C1 segment of cervical spinal cord (tissue), 14 donors: ENCODE measurements around the gene ATAD3B.
"Not testable (repeated sequence)": the region's sequence is repeated elsewhere in the genome, so short reads cannot be mapped to it uniquely, and the experiment has no call there.

Experiments used
- DNase-seq, 14 donors: peaks; one replicate each; lab custom pipeline; 2025; lab: John Stamatoyannopoulos, UW

Gene ATAD3B

DNA sequence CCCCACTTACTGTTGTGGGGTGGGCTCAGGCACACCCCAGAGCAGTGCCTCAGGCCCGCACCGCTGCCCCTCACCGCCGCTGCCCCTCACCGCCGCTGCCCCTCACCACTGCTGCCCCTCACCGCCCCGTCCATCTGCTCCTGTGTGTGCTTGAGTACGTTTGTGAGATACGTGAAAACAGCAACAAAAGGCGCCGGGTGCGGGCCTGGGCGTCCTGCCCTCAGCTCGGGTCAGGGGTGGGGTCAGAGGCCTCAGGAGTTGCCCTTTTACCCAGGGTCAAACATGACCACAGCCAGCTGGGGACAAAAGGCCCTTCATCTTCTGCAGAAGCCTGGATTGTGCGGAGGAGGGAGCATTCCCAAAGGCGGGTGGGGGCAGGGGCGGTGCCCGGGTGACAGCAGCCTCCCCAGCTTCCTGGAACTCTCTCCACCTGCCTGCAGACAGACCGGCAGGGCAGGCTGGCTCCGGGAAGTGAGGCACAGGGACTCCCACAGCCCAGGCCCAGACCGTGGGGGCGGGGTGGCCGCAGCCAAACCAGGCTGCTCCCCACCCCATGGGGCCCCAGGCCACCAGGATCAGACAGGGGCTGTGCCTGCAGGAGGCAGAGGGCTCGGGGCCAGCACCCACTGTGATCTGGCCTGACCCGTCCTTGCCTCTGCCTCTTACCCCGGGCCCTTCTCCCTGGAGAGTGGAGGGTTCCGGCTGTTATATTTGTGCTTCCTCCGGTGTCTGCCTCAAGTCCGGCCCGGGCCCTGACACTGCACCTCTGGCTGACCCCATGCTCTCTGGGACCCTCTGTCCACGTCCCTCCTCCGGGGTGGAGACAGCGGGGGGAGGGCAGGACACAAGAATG is 38.4 kb upstream of the ATAD3B start:
- peak in 10 of 14 donors; percentile 46 to 92 (median 68) for DNase-seq

DNA sequence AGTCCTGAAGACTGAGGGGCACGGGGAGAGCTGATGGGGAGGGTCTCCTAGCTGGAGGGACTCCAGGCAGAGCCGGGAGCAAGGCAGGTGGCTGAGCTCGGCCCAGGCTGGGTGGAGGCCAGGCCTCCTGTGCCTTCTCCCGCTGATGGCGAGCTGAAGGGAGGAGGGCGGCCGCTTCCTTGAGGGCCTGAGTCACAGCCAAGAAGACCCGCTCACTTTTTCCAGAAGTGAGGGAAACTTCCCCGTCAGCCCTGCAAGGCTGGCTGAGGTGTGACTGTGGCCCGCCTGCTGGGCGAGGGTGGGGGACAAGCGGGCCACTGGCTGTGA is 37.8 kb upstream of the ATAD3B start:
- peak in 5 of 14 donors; percentile 35 to 75 (median 58) for DNase-seq

GRCh38 chr1:1434131-1434823 is 37.3 kb upstream of the ATAD3B start:
- DNase-seq = peak in 12 of 14 donors; percentile 14 to 81 (median 64)

DNA sequence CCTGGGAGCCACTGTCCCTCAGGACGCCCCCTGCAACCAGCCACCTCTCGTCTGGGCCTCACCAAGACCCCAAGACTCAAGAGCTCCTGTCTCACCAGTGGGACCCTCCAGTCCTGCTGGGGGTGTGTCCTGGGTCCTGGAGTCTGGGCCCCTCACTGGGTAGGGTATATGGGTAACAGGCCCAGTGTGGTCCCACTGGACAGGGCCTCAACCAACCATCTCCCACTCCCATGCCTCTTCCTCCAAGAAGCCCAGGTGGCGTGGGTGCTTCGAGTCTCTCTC is 36.8 kb upstream of the ATAD3B start:
- DNase-seq = no peak

DNA sequence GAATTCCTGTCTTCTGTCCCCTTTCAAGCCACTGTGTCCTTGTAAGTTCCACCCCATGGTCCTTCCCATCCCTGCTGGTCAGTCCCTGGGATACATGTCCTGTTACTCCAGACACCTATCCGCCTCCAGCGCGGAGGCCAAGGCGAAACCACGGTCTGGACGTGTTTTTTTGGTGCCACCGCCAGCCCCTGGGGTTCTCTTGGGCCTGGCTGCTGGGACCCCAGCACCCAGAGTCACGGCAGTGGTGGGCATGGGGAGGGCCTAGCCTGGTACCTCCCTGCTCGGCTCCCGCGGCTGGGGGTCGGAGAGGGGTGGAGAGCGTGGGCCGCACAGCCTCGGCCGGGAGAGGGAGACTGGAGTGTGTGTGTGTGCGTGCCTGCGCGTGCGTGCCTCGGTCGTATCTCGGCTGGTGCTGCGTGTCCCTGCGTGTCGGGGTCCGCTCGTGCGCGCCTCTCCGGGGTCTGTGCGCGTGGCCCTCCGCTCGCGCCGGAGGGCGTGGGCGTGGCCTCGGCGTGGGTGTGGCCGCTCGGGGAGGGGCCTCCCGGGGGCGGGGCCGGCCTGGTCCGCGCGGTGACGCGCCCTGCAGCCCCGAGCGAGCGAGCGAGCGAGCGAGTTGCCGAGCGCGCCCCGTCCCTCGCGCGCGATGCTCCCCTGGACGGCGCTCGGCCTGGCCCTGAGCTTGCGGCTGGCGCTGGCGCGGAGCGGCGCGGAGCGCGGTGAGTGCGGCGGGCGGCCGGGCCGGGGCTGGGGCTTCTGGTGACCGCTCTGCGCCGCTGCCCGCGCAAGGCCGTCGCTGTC is 36.3 kb upstream of the ATAD3B start, which contains the start of gene VWA1:
Gene VWA1 (plus strand): TSS at position 585 of the 798 bp plus-strand sequence. CDS start 59 bp downstream, at position 644.
- DNase-seq = peak in 8 of 14 donors; percentile 32 to 78 (median 54)

DNA sequence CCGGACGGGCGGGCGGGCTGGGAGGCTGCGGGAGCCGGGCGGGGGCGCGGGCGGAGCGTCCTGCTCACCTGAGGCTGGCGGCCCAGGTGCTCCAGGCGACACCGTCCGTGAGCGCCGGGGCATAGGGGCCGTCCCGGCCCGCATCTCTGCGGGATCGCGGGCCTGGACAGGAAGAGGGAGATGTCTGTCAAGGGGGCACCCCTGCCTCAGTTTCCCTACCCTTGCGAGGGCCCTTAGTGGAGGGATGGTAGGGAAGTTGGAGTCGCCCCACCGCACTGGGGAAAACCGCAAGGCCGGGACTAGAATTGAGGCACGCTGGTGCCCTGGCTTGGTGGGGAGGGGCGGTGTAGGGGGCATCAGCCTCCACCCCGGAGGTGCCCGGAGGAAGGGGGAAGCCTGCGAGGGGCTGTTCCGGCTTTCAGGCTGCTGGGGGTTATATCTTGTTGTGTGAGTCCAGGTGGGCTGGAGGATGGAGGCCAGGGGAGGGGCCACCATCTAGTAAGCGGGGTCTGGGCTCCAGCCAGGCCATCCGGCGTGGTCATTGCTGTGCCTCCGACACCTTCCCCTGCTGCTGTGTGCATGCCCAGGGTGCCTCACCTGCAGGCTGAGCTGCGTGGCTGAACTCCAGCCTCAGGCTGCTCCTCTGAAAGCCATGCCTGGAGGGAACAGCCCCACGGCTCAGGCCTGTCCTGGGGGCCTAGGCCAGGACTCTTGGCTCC is 35.5 kb upstream of the ATAD3B start:
- DNase-seq = no peak

DNA sequence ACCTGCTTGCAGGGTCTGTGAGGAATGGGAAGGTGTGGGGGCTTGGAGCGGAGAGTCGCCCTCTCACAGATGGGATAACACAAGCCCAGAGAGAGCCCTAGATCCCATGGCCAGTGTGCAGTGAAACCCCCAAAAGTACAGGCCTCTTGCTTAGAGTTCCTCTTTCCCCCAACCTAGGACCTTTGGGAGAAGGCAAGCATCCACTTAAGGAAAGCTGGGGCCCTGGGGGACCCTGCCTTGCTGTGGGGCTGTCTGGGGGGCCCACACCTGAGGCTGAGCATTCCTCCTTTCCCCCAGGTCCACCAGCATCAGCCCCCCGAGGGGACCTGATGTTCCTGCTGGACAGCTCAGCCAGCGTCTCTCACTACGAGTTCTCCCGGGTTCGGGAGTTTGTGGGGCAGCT is 34.9 kb upstream of the ATAD3B start:
- no peak for DNase-seq

DNA sequence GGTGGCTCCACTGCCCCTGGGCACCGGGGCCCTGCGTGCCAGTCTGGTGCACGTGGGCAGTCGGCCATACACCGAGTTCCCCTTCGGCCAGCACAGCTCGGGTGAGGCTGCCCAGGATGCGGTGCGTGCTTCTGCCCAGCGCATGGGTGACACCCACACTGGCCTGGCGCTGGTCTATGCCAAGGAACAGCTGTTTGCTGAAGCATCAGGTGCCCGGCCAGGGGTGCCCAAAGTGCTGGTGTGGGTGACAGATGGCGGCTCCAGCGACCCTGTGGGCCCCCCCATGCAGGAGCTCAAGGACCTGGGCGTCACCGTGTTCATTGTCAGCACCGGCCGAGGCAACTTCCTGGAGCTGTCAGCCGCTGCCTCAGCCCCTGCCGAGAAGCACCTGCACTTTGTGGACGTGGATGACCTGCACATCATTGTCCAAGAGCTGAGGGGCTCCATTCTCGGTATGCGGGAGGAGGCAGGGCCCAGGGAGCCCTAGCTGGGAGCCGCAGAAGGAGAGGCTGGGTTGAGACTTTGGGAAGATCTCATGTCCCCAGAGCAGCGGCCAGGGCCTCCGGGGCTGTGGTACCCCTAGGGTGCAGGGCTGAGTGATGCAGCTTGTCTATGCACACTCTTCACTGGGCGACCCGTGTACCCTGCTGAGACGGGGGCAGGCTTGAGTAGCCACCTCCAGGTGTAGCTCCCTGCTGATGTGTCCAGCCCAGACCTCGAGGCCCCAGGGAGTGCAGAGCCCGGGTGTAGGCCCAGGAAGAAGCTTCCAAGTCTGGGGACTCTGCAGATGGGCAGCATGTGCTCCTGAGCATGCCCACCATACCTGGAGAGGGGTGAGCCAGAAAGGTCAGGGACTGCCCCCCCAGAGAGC is 34.3 kb upstream of the ATAD3B start:
- DNase-seq = no peak

DNA sequence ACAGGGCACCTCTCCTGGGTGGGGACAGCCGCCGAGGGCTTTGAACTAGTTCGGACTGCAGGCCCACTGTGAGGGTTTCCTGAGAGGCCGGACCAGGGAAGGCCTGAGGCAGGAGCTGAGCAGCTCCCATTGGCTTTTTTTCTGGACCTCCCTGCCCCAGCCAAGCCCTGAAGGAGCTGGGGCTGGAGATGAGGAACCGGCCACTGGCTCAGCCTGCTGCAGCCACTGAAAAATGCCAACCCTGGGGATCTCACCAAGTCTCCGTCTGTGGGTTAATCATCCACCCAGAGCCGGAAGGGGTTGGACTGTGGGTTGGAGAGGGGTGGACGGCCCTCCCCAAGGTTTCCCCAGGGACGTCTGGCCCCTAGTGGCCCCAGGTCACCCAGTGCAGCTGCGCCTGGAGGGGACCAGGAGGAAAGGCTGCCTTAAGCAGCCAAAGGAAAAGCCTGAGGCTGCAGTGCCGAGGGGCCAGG is 33.6 kb upstream of the ATAD3B start:
- no peak for DNase-seq

GRCh38 chr1:1438531-1439381 is 32.8 kb upstream of the ATAD3B start:
- DNase-seq = no peak

DNA sequence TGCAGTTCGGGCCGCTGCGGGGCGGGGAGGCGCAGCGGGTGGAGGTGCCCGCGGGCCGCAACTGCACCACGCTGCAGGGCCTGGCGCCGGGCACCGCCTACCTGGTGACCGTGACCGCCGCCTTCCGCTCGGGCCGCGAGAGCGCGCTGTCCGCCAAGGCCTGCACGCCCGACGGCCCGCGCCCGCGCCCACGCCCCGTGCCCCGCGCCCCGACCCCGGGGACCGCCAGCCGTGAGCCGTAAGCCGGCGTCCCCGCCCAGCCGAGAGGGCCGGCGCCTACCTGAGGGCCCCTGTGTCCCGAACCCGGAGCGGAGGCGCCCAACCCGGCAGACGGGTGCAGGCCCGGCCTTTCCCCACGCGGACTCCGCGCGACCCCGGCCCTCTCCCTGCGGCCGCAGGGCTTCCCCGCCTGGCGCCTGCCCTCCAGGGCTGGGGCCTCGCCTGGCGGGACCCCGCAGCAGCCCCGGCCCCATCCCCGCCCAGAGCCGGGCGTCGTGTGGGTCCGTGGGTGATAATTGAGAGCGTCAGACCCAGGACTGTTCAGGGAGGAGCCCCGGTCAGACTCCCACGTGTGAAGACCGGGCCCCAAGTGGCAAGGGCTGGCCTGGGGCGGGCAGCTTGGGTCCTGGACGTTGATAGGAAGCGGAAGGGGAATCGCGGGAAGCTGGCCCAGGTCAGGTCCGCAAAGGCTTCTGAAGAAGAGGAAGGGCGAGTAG is 31.9 kb upstream of the ATAD3B start:
- no peak for DNase-seq

- DNase-seq = peak in 1 of 14 donors; percentile 28
Observed at GRCh38 chr1:1440262-1441001, 31.1 kb upstream of the ATAD3B start.

DNA sequence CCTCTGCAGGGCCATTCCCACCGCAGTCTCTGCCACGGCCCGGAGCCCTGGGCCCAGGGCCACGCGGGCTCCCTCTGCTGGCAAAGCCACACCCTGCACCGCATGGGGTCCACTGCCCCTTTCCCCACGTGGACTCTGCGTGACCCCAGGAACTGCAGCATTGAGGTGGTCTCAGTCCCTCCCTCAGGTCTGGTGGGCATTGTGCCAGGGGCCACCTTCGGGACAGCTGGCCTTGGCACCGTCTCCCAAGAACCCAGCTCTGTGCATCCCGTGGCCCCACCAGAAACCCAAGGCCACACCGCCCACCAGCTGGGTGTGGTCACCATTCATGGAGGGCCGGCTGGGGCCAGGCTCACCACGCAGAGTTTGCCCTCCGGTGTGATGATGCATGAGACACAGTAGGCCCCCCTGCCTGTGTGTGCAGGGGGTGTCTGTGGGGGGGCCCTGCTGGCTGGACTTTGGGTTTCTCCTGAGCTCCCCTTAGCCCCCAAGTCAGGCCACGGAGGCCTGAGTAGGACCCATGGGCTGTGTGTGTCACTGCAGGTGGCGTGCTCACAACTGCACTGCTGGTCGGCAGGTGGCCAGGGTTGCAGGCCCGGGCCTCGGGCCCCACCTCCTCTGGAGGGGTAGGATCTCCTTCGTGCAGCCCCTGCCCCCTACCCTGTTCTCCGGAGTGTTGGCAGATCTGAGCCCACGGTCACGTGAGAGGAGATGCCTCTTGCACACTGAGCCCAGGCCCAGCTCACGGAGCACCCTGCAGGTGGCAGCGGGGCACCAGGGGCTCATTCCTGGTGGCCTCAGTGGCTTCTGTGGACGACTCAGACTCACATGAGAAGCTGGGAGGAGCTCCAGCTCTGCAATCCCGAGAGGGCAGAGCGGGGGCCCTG is 30.3 kb upstream of the ATAD3B start:
- peak in 4 of 14 donors; percentile 20 to 53 (median 42) for DNase-seq

GRCh38 chr1:1442069-1442770 is 29.3 kb upstream of the ATAD3B start:
- DNase-seq = no peak

GRCh38 chr1:1446631-1447030 is 24.9 kb upstream of the ATAD3B start:
- DNase-seq = not testable (repeated sequence)

DNA sequence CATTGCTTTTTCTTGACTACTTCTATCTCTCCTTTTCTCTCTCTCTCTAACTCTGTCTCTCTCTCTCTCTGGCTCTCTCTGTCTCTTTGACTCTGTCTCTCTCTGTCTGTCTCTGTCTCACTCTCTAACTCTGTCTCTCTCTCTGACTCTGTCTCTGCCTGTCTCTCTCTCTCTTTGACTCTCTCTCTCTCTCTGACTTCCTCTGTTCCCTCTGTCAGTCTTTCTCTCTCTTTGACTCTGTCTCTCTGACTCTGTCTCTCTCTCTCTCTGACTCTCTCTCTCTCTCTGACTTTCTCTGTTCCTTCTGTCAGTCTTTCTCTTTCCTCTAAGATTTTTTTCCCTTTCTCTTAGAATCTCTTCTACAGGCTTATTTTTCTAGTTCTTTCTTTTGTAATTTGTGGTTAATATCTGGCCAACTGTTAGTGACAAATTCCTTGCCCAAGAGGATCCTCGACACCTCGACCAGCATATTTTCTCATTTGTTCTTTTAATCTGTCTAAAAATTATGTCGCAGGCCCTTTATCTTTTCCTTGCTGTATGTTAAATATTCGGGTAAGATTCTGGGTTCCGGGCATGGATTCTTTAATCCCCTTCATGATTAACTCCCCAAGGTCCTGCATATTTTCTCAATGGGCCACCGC is 22.3 kb upstream of the ATAD3B start, which contains the start of gene ATAD3C:
Gene ATAD3C (plus strand): TSS at position 591 of the 641 bp plus-strand sequence. CDS start 995 bp downstream, outside the sequence.
- no peak for DNase-seq
